ENCODE data around the gene MS4A4A. TPM values are rescaled to one million over a fixed set of nuclear protein-coding genes. Genes with fewer than 3 reads are reported as not detected.
A peak's percentile ranks its signal among the peaks of the same experiment; 100 is the strongest.

The MS4A4A gene
- total and polyA plus RNA-seq, 2 of the 13 experiments (the other 11 are each of a cell fraction or from before 2014, with no cell fraction given): not detected

DNA sequence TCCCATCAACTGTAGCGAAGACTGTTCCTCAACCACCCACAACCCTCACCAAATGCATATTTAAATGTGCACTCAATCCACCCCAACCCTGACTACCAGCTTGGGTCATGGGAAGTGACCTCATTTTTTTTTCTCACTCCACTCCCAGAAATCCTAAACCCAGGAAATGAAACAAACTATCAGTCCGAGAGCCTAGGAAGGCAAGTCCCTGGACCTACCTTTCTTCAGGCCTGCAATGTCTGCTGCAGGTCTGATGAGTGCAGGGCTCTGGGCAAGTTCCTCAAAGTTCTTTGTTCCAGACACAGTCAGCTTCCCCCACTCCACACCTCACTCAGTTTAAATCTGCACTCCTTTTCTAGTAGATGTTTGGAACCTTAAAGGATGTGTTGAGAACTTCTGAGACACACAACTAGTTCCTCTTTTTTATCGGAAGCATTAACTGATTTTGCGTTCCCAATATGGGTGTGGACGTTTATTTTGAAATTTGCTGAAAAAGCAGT, 37.7 kb upstream of the MS4A4A start, which contains the start of gene MS4A4E (continued):
- TF ChIP-seq ARID4A (CRISPR knock-in tag; IDR thresholded peaks at IDR 0.05; ENCODE audit: borderline replicate concordance): no peak

GRCh38 chr11:60251485-60252212, 28.8 kb upstream of the MS4A4A start:
- Histone ChIP-seq H3K4me2 (ENCODE audit: low read depth, low read length) (no peak overlapping the region), H2AFZ (ENCODE audit: low read length) (no peak overlapping the region), H3K79me2 (ENCODE audit: insufficient read depth, low read length) (no peaks in the 10 kb centered on the region), H3K36me3 (replicated peaks in 1 of 2; ENCODE audit: control insufficient read depth in 1 of 2, insufficient read depth in 2 of 2, low read length in 2 of 2) (no peaks in the 10 kb centered on the region), H3K4me1 (ENCODE audit: insufficient read depth, low read length) (no peaks in the 10 kb centered on the region), H4K20me1 (ENCODE audit: insufficient read depth, low read length) (no peaks in the 10 kb centered on the region), H3K4me3 (replicated peaks in 1 of 3; ENCODE audit: insufficient read depth in 1 of 3, low read depth in 2 of 3, low read length in 3 of 3) (no peak overlapping the region), H3K27me3 (ENCODE audit: control insufficient read depth in 1 of 2, insufficient read depth in 2 of 2, low read length in 2 of 2) (no peaks in the 10 kb centered on the region; a peak in 1 of 5 replicates), H3K9me3 (ENCODE audit: low read length) (no peaks in the 10 kb centered on the region), H3K27ac (ENCODE audit: extremely low read length, insufficient read depth, low read length) (no peak overlapping the region), H3K9ac (ENCODE audit: insufficient read depth, low read depth, low read length) (no peak overlapping the region)
- WGBS (ENCODE audit: low lambda C conversion rate): 13% methylated on average over 6 of the region's 6 CpGs
- ATAC-seq: peak; percentile 62
- POLR2A ChIA-PET: no interaction called here
- CTCF ChIA-PET (ENCODE audit: low intra/inter-chr PET ratio, low total read pairs): interaction anchor here (1.1 kb wide), 1 partner anchor 82 kb away, joined by 4 read pairs; no protein-coding TSS in a partner anchor
- in situ Hi-C loops (cut with HindIII; ENCODE audit: extremely low pct_ligation_motif_present, low pct_unique_long_range_greater_than_20kb): loop anchor here (25.0 kb wide), 1 partner anchor 361 kb away; no protein-coding TSS in a partner anchor
- DNase-seq (ENCODE audit: low spot score): peak; percentile 23
- FAIRE-seq: peak; percentile 26
- intact Hi-C loops (cut with micrococcal nuclease; ENCODE audit: unreplicated experiment): loop anchor here (1.0 kb wide), 1 partner anchor 428 kb away; no protein-coding TSS in a partner anchor
- no TSS peak for BruUV-seq (replicated peaks)
- TF ChIP-seq, protein P1, sequence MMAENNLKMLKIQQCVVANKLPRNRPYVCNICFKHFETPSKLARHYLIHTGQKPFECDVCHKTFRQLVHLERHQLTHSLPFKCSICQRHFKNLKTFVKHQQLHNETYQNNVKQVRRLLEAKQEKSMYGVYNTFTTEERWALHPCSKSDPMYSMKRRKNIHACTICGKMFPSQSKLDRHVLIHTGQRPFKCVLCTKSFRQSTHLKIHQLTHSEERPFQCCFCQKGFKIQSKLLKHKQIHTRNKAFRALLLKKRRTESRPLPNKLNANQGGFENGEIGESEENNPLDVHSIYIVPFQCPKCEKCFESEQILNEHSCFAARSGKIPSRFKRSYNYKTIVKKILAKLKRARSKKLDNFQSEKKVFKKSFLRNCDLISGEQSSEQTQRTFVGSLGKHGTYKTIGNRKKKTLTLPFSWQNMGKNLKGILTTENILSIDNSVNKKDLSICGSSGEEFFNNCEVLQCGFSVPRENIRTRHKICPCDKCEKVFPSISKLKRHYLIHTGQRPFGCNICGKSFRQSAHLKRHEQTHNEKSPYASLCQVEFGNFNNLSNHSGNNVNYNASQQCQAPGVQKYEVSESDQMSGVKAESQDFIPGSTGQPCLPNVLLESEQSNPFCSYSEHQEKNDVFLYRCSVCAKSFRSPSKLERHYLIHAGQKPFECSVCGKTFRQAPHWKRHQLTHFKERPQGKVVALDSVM (CRISPR knock-in tag; IDR thresholded peaks at IDR 0.05): peak; percentile 46; the same call in 1 of the 2 replicates
- TF ChIP-seq SMC3 (IDR thresholded peaks at IDR 0.05; ENCODE audit: low read length) (peak; percentile 42; the same call in 1 of the 2 replicates), CTCF (CRISPR knock-in tag; IDR thresholded peaks at IDR 0.05) (peak; percentile 63)
- TF ChIP-seq, protein P2, sequence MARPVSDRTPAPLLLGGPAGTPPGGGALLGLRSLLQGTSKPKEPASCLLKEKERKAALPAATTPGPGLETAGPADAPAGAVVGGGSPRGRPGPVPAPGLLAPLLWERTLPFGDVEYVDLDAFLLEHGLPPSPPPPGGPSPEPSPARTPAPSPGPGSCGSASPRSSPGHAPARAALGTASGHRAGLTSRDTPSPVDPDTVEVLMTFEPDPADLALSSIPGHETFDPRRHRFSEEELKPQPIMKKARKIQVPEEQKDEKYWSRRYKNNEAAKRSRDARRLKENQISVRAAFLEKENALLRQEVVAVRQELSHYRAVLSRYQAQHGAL (CRISPR knock-in tag; IDR thresholded peaks at IDR 0.05; ENCODE audit: not compliant biosample characterization): no peak

Measured in HepG2 (cell line).